Neuronal stem cell (in vitro differentiated cells): ENCODE data around the gene TNFAIP2.

Experiments used
- DNase-seq: peaks from one replicate; pipeline ENCODE4 v3.0.0-alpha.2; 2013; ENCODE audit warnings: low spot score
- H2AFZ ChIP-seq: one replicate; pipeline ENCODE4 v1.6.1; 2013; ENCODE audit warnings: mild to moderate bottlenecking, low read length, inconsistent platforms
- H2AK5ac ChIP-seq: 2 replicates; pipeline ENCODE4 v1.6.1; 2013; ENCODE audit warnings: low read depth, mild to moderate bottlenecking, inconsistent platforms, low read length, moderate library complexity, mixed read lengths
- H2BK120ac ChIP-seq: 2 replicates; pipeline ENCODE4 v1.6.1; 2013; ENCODE audit warnings: low read depth, mild to moderate bottlenecking, inconsistent platforms, low read length, moderate library complexity, mixed read lengths
- H2BK12ac ChIP-seq: one replicate; pipeline ENCODE4 v1.6.1; 2013; ENCODE audit warnings: low read length, inconsistent platforms
- H2BK15ac ChIP-seq: 2 replicates; pipeline ENCODE4 v1.6.1; 2013; ENCODE audit warnings: mild to moderate bottlenecking, low read length, inconsistent platforms, mixed read lengths
- H2BK5ac ChIP-seq: one replicate; pipeline ENCODE4 v1.6.1; 2013; ENCODE audit warnings: inconsistent platforms, mild to moderate bottlenecking, low read length, moderate library complexity
- H3K14ac ChIP-seq: one replicate; pipeline ENCODE4 v1.6.1; 2013; ENCODE audit warnings: low read length, inconsistent platforms
- H3K18ac ChIP-seq: 2 replicates; pipeline ENCODE4 v1.6.1; 2013; ENCODE audit warnings: low read length, inconsistent platforms
- H3K23ac ChIP-seq: 2 replicates; pipeline ENCODE4 v1.6.1; 2013; ENCODE audit warnings: low read depth, mild to moderate bottlenecking, mixed read lengths, low read length, inconsistent platforms; ENCODE audit not compliant: poor library complexity
- H3K27ac ChIP-seq: replicated peaks from 3 replicates; pipeline ENCODE4 v1.5.1; 2013; ENCODE audit warnings: low read length, inconsistent platforms
- H3K27me3 ChIP-seq, 3 experiments: 2 replicates each; pipeline ENCODE4 v1.6.1; 2013; ENCODE audit warnings: low read length in 3 of 3, mild to moderate bottlenecking in 2 of 3, inconsistent platforms in 1 of 3, low read depth in 1 of 3, mixed read lengths in 1 of 3, moderate library complexity in 1 of 3; ENCODE audit not compliant: control insufficient read depth in 3 of 3, insufficient read depth in 3 of 3
- H3K36me3 ChIP-seq, 2 donors: replicated peaks in 1 of 2; 2 replicates each; pipeline ENCODE4 v1.6.1; 2013; ENCODE audit warnings: low read length in 2 of 2; ENCODE audit not compliant: control insufficient read depth in 2 of 2, insufficient read depth in 2 of 2
- H3K4ac ChIP-seq: 2 replicates; pipeline ENCODE4 v1.6.1; 2013; ENCODE audit warnings: inconsistent platforms, mild to moderate bottlenecking, low read length, moderate library complexity
- H3K4me1 ChIP-seq, 2 donors: 1 replicate in 1 of 2; 2 replicates in 1 of 2; pipeline ENCODE4 v1.6.1; 2013; ENCODE audit warnings: low read length in 2 of 2, low read depth in 1 of 2; ENCODE audit not compliant: control insufficient read depth in 2 of 2, insufficient read depth in 1 of 2
- H3K4me2 ChIP-seq: one replicate; pipeline ENCODE4 v1.6.1; 2013; ENCODE audit warnings: mild to moderate bottlenecking, low read length, inconsistent platforms; ENCODE audit not compliant: insufficient read depth, poor library complexity, severe bottlenecking
- H3K4me3 ChIP-seq, 2 donors: 2 replicates each; pipeline ENCODE4 v1.5.1; 2013; ENCODE audit warnings: low read length in 2 of 2, mild to moderate bottlenecking in 2 of 2, inconsistent platforms in 1 of 2, moderate library complexity in 1 of 2
- H3K79me1 ChIP-seq: one replicate; pipeline ENCODE4 v1.6.1; 2013; ENCODE audit warnings: low read depth, mild to moderate bottlenecking, inconsistent platforms, low read length, moderate library complexity
- H3K9ac ChIP-seq: one replicate; pipeline ENCODE4 v1.6.1; 2013; ENCODE audit warnings: mild to moderate bottlenecking, low read depth, low read length, inconsistent platforms; ENCODE audit not compliant: poor library complexity
- H3K9me3 ChIP-seq, 2 donors: replicated peaks in 1 of 2; 2 replicates each; pipeline versions ENCODE3 to v1.6.1; 2013; ENCODE audit warnings: low read length in 2 of 2, mild to moderate bottlenecking in 2 of 2, inconsistent platforms in 1 of 2, low read depth in 1 of 2, mixed read lengths in 1 of 2, moderate library complexity in 1 of 2; ENCODE audit not compliant: control insufficient read depth in 2 of 2, insufficient read depth in 1 of 2
- H4K8ac ChIP-seq: one replicate; pipeline ENCODE4 v1.6.1; 2013; ENCODE audit warnings: low read depth, mild to moderate bottlenecking, inconsistent platforms, low read length, moderate library complexity
- H4K91ac ChIP-seq: one replicate; pipeline ENCODE4 v1.6.1; 2013; ENCODE audit warnings: low read length, low read depth, mild to moderate bottlenecking, inconsistent platforms; ENCODE audit not compliant: poor library complexity
- WGBS, 2 donors: extraction: QIAGEN DNeasy Blood & Tissue Kit; methylation state at CpG; one replicate each; pipeline ENCODE4 v1.1.7; 2013; ENCODE audit warnings: missing lambda C conversion rate in 2 of 2, mixed read lengths in 1 of 2; ENCODE audit not compliant: insufficient read length in 2 of 2, insufficient replicate concordance in 1 of 2; ENCODE audit errors: extremely low coverage in 2 of 2; 5-methylcytosine and 5-hydroxymethylcytosine counted together

Gene TNFAIP2

DNA sequence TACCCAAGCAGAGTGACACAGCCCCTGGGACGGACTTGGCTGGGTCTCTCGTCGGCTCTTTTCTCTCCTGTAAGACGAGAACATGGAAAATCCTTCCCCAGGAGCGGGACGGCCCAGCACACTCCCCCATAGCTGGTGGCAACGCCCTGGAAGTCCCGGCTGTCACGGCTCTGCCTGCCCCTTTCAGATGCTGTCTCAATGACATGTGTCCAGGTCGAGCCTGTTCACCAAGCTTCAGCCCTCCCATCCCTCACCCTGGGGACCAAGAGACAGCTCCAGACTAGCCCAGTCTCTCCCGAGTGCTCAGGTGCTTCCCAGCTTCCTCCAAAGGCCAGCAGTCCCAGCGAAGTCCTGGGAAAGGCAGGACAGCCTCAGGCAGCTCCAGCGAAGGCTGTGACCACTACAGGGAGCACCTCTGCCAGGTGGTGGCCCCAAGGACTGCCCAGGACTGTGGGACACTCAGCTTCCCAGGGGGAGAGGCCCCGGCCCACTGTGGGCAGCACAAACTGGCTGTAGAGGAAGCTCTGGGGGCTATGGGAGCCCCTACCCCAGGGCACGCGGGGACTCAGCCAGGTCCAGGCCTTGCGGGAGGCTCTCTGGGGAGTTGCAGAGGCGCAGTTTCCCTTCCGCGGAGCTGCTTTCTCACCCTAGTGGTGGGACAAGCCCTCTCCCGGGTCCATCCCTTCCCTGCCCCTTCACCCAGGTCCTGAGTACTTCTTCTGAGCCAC is 33.6 kb downstream of the TNFAIP2 start:
- H3K36me3 ChIP-seq = no peaks in the 10 kb centered on the region
- H2BK5ac ChIP-seq = no peak overlapping the region
- no peak overlapping the region for H3K4me2 ChIP-seq
- H3K9me3 ChIP-seq = no peaks in the 10 kb centered on the region
- no peaks in the 10 kb centered on the region for H3K4me1 ChIP-seq
- no peak overlapping the region for H3K27ac ChIP-seq
- H2BK15ac ChIP-seq = peak overlapping the region; percentile 88
- WGBS, 2 donors = no CpG with 5 or more reads among the region's 21 CpGs
- no peak overlapping the region for H3K9ac ChIP-seq
- H3K14ac ChIP-seq = peak overlapping the region; percentile 40
- H2BK120ac ChIP-seq = peak overlapping the region; percentile 44
- no peak overlapping the region for H3K4me3 ChIP-seq
- H2AFZ ChIP-seq = peak overlapping the region; percentile 56
- no peak for DNase-seq
- H2BK12ac ChIP-seq = no peak overlapping the region
- peak overlapping the region; percentile 77 for H3K18ac ChIP-seq
- H4K91ac ChIP-seq = no peak overlapping the region
- H3K27me3 ChIP-seq = peaks cover 0 to 22% (median 0%) of the 10 kb centered on the region in 3 experiments
- H3K4ac ChIP-seq = no peak overlapping the region
- H3K23ac ChIP-seq = no peak overlapping the region
- H4K8ac ChIP-seq = no peak overlapping the region
- no peaks in the 10 kb centered on the region for H3K79me1 ChIP-seq
- H2AK5ac ChIP-seq = peak overlapping the region; percentile 63

DNA sequence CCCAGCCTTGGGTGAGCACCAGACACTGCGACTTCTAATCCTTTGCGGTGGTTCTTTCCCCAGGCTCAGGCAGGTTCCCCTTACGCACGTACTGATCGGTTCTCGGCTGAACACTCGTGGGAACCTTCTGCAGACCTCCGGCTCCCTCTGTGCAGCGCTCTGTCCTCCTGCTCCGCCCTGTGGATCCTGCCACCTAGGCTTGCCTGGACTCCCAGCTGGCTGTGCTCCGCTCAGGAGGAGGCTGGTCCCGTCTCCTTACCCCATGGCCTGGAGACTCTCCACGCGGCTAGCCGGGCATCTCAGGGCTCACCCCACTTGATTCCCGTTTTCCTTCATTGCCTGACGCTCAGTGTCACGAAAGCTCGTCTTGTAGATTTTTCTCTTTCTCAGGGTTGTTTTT is 34.7 kb downstream of the TNFAIP2 start:
- Histone ChIP-seq H3K9me3 (no peaks in the 10 kb centered on the region), H3K4me1 (no peaks in the 10 kb centered on the region), H2BK5ac (no peak overlapping the region), H3K18ac (peak overlapping the region; percentile 53), H4K8ac (no peak overlapping the region), H2AFZ (no peak overlapping the region), H3K4me3 (no peak overlapping the region), H3K9ac (no peak overlapping the region), H3K4ac (no peak overlapping the region), H2BK15ac (no peak overlapping the region), H3K79me1 (no peaks in the 10 kb centered on the region), H3K36me3 (no peaks in the 10 kb centered on the region), H2BK120ac (no peak overlapping the region), H3K27me3 (peaks cover 0 to 27% (median 0%) of the 10 kb centered on the region in 3 experiments), H2AK5ac (no peak overlapping the region), H3K4me2 (no peak overlapping the region), H4K91ac (no peak overlapping the region), H2BK12ac (no peak overlapping the region), H3K14ac (no peak overlapping the region), H3K27ac (no peak overlapping the region), H3K23ac (peak overlapping the region; percentile 29)
- WGBS, 2 donors = no CpG with 5 or more reads among the region's 19 CpGs
- DNase-seq = no peak

DNA sequence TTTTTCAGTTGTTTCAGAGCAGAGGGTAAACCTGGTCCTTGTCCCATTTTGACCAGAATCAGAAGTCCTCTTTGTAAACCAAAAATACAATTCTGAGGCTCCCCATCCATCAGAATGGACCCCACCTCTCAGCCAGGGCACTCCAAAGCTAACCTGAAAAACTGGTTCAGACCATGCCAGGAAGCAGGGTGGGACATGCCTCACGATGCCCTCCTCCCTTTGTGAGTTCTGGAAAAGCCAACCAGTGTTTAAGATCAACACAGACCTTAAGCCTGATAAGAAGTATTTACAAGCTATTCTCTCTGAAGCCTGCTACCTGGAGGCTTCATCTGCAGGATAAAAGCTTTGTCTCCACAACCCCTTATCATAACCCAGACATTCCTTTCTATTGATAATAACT is 35.4 kb downstream of the TNFAIP2 start:
- Histone ChIP-seq H2BK5ac (no peak overlapping the region), H3K18ac (no peak overlapping the region)
- no CpG with 5 or more reads among the region's 1 CpG for WGBS, 2 donors

DNA sequence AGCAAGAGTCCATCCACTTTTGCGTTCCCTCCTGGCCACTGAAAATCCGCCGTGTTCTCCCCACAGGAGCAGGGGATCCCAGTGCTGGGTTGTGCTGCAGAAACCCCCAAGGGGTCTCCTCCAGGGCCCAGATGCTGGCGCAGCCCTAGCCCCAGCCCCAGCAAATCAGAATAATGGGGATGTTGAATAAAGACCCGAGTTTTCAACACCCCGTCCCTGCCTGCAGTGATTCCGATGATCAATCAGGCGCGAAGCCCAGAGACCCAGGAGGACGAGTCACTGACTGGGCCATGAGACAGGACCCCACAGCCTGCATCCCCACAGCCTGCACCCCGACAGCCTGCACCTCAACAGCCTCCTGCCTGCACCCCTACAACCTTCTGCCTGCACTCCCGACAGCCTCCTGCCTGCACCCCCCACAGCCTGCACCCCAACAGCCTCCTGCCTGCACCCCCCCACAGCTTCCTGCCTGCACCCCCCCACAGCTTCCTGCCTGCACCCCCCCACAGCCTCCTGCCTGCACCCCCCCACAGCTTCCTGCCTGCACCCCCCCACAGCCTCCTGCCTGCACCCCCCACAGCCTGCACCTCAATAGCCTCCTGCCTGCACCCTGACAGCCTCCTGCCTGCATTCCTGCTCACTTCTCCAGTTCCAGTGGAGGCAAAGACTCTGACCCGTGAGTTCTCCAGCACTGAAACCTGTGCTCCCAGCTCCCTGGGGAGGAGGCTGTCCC is 37.2 kb downstream of the TNFAIP2 start:
- Histone ChIP-seq H3K79me1 (no peaks in the 10 kb centered on the region), H2AFZ (no peak overlapping the region), H2AK5ac (no peak overlapping the region), H3K27ac (no peak overlapping the region), H3K4ac (no peak overlapping the region), H3K4me2 (no peak overlapping the region), H3K4me3 (no peak overlapping the region), H3K14ac (no peak overlapping the region), H4K91ac (no peak overlapping the region), H3K27me3 (peaks cover 0 to 30% (median 0%) of the 10 kb centered on the region in 3 experiments), H3K9ac (peak overlapping the region; percentile 70), H3K9me3 (no peaks in the 10 kb centered on the region), H2BK12ac (no peak overlapping the region), H3K4me1 (no peaks in the 10 kb centered on the region), H2BK15ac (no peak overlapping the region), H3K36me3 (no peaks in the 10 kb centered on the region), H2BK5ac (no peak overlapping the region), H3K23ac (peak overlapping the region; percentile 8), H4K8ac (no peak overlapping the region), H3K18ac (peak overlapping the region; percentile 19), H2BK120ac (no peak overlapping the region)
- WGBS, 2 donors = no CpG with 5 or more reads among the region's 13 CpGs
- no peak for DNase-seq

More for the DNA sequence above, 35.4 kb downstream of the TNFAIP2 start:
- Histone ChIP-seq H3K9me3 (no peaks in the 10 kb centered on the region), H3K4me3 (no peak overlapping the region), H3K4me2 (no peak overlapping the region), H3K36me3 (no peaks in the 10 kb centered on the region), H4K8ac (no peak overlapping the region), H3K4me1 (no peaks in the 10 kb centered on the region), H4K91ac (no peak overlapping the region), H2BK120ac (no peak overlapping the region), H3K9ac (no peak overlapping the region), H2BK12ac (no peak overlapping the region), H3K14ac (no peak overlapping the region), H3K27me3 (peaks cover 0 to 27% (median 0%) of the 10 kb centered on the region in 3 experiments), H2BK15ac (no peak overlapping the region), H3K23ac (no peak overlapping the region), H2AK5ac (no peak overlapping the region), H2AFZ (no peak overlapping the region), H3K4ac (no peak overlapping the region), H3K27ac (no peak overlapping the region), H3K79me1 (no peaks in the 10 kb centered on the region)
- DNase-seq = no peak
